WTC11 (cell line): ENCODE results near the gene PFDN2. TPM values are rescaled to one million over a fixed set of nuclear protein-coding genes. Genes with fewer than 3 reads are reported as not detected.
A peak's percentile ranks its signal among the peaks of the same experiment; 100 is the strongest.

Source experiments
- ATAC-seq: fragments of 200-7000 bp; cut with Tn5 transposase; 2 replicates; pipeline ENCODE4 v1.10.0; 2021; ENCODE audit warnings: mild to moderate bottlenecking, moderate library complexity
- CTCF ChIA-PET: fragments of 300-600 bp; sonication (Branson Sonifier 250); formaldehyde crosslinking; loops from one replicate; lab custom pipeline; 2021; ENCODE audit warnings: antibody characterized with exemption; lab: Charles Lee
- POLR2A ChIA-PET: fragments of 350-600 bp; sonication (Branson Sonifier 250); formaldehyde crosslinking; loops from one replicate; lab custom pipeline; 2021; ENCODE audit warnings: antibody characterized with exemption; lab: Charles Lee
- DNase-seq: peaks from one replicate; pipeline ENCODE4 v3.0.0; 2021; ENCODE audit warnings: low spot score
- H3K27ac Mint-ChIP-seq: 2 replicates; pipeline ENCODE4 v1.8.0; 2021; ENCODE audit warnings: mixed read lengths
- H3K27me3 Mint-ChIP-seq: 2 replicates; pipeline ENCODE4 v1.8.0; 2021; ENCODE audit warnings: low read depth, mild to moderate bottlenecking, moderate library complexity, mixed read lengths
- H3K36me3 Mint-ChIP-seq: 2 replicates; pipeline ENCODE4 v1.8.0; 2021; ENCODE audit warnings: mixed read lengths
- H3K4me1 Mint-ChIP-seq: 2 replicates; pipeline ENCODE4 v1.8.0; 2022; ENCODE audit warnings: mixed read lengths
- H3K4me3 Mint-ChIP-seq: 2 replicates; pipeline ENCODE4 v1.8.0; 2021; ENCODE audit warnings: mild to moderate bottlenecking, moderate library complexity, mixed read lengths
- H3K9me3 Mint-ChIP-seq: 2 replicates; pipeline ENCODE4 v1.8.0; 2021; ENCODE audit warnings: mixed read lengths
- FOXK1 ChIP-seq: sonication (generic); formaldehyde crosslinking; IDR thresholded peaks from 2 replicates; pipeline ENCODE4 v1.8.0; 2022; ENCODE audit warnings: mild to moderate bottlenecking, moderate library complexity, missing genetic modification reagents
- GABPB1 ChIP-seq: sonication (generic); formaldehyde crosslinking; IDR thresholded peaks from 2 replicates; pipeline ENCODE4 v1.8.1; 2023; ENCODE audit warnings: mild to moderate bottlenecking, missing genetic modification reagents
- GRHL2 ChIP-seq: fragments of 250-450 bp; sonication (Bioruptor Pico); IDR thresholded peaks from 2 replicates; pipeline ENCODE4 v1.8.0; 2022; ENCODE audit warnings: mild to moderate bottlenecking, moderate library complexity; ENCODE audit not compliant: insufficient replicate concordance, severe bottlenecking
- MXD4 ChIP-seq: fragments of 250-450 bp; sonication (Bioruptor Pico); IDR thresholded peaks from 2 replicates; pipeline ENCODE4 v1.8.0; 2021; ENCODE audit warnings: mild to moderate bottlenecking, moderate library complexity, borderline replicate concordance
- RELA ChIP-seq: sonication (generic); formaldehyde crosslinking; IDR thresholded peaks from 2 replicates; pipeline ENCODE4 v1.8.1; 2022; ENCODE audit warnings: missing genetic modification reagents, mild to moderate bottlenecking, borderline replicate concordance
- SMAD3 ChIP-seq: sonication (generic); formaldehyde crosslinking; IDR thresholded peaks from 2 replicates; pipeline ENCODE4 v1.8.0; 2022; ENCODE audit warnings: missing genetic modification reagents, mild to moderate bottlenecking, borderline replicate concordance
- ZNF138 ChIP-seq: sonication (generic); formaldehyde crosslinking; conservative IDR thresholded peaks from 2 replicates; pipeline ENCODE4 v1.8.1; 2022; ENCODE audit warnings: mild to moderate bottlenecking, moderate library complexity, missing genetic modification reagents
- total RNA-seq: library from RNA; stranded (reverse); gene quantifications from 3 replicates; pipeline ENCODE4 v1.2.3, GENCODE V29; 2021
- TF ChIP-seq, protein P1 (sequence below): sonication (generic); formaldehyde crosslinking; IDR thresholded peaks from 2 replicates; pipeline ENCODE4 v1.8.0; 2022; ENCODE audit warnings: mild to moderate bottlenecking, missing genetic modification reagents
- TF ChIP-seq, protein P2 (sequence below): sonication (generic); formaldehyde crosslinking; conservative IDR thresholded peaks from 2 replicates; pipeline ENCODE4 v1.8.1; 2022; ENCODE audit warnings: mild to moderate bottlenecking, missing genetic modification reagents
- TF ChIP-seq, protein P3 (sequence below): fragments of 250-450 bp; sonication (Bioruptor Pico); IDR thresholded peaks from 2 replicates; pipeline ENCODE4 v1.9.0; 2021; ENCODE audit warnings: mild to moderate bottlenecking, borderline replicate concordance
- TF ChIP-seq, protein P4 (sequence below): fragments of 200-600 bp; IDR thresholded peaks from 2 replicates; pipeline ENCODE4 v1.8.0; 2022; ENCODE audit warnings: antibody characterized with exemption
- TF ChIP-seq, protein P5 (sequence below): fragments of 250-450 bp; sonication (Bioruptor Pico); IDR thresholded peaks from 2 replicates; pipeline ENCODE4 v1.9.0; 2021; ENCODE audit warnings: mild to moderate bottlenecking

Gene PFDN2
- total RNA-seq, 1 experiment from 2014 or later: 92.6 TPM

DNA sequence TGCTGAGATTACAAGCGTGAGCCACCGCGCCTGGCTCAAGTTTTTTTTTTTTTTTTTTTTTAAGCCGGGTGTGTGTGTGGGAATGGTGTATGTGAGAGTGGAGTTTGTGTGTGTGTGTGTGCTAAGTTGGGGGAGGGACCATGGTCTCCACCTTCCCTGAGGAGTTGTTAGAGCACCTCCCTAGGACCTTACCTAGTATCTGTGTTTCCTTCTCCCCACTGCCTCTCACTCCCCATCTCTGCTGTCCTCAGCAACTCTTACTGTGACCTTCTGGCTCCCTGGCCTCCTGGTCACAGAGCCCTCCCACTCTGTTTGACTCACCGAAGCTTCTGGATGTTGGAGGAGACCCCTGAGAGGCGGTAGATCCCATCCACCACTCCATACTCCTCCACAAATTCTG, 58.5 kb downstream of the PFDN2 start:
- Mint-ChIP-seq H3K9me3 (no peaks in the 10 kb centered on the region), H3K36me3 (no peaks in the 10 kb centered on the region), H3K4me1 (peaks cover 15% of the 10 kb centered on the region), H3K27ac (no peak overlapping the region), H3K4me3 (no peak overlapping the region), H3K27me3 (no peaks in the 10 kb centered on the region)
- ATAC-seq (no peak), DNase-seq (no peak)
- ChIA-PET POLR2A (no interaction called here), CTCF (interaction anchor here (0.5 to 2.4 kb wide), 4 partner anchors 13 to 105 kb away, joined by 3 to 8 read pairs (median 4); partner anchors contain the start of gene KLHDC9)
- TF ChIP-seq, protein P1, sequence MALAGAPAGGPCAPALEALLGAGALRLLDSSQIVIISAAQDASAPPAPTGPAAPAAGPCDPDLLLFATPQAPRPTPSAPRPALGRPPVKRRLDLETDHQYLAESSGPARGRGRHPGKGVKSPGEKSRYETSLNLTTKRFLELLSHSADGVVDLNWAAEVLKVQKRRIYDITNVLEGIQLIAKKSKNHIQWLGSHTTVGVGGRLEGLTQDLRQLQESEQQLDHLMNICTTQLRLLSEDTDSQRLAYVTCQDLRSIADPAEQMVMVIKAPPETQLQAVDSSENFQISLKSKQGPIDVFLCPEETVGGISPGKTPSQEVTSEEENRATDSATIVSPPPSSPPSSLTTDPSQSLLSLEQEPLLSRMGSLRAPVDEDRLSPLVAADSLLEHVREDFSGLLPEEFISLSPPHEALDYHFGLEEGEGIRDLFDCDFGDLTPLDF (CRISPR knock-in tag): no peak
- TF ChIP-seq, protein P2, sequence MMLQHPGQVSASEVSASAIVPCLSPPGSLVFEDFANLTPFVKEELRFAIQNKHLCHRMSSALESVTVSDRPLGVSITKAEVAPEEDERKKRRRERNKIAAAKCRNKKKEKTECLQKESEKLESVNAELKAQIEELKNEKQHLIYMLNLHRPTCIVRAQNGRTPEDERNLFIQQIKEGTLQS: no peak
- TF ChIP-seq GABPB1 (CRISPR knock-in tag): no peak
- TF ChIP-seq GRHL2 (CRISPR knock-in tag): no peak
- TF ChIP-seq FOXK1: no peak
- TF ChIP-seq SMAD3 (CRISPR knock-in tag): no peak
- TF ChIP-seq ZNF138 (CRISPR knock-in tag): no peak

DNA sequence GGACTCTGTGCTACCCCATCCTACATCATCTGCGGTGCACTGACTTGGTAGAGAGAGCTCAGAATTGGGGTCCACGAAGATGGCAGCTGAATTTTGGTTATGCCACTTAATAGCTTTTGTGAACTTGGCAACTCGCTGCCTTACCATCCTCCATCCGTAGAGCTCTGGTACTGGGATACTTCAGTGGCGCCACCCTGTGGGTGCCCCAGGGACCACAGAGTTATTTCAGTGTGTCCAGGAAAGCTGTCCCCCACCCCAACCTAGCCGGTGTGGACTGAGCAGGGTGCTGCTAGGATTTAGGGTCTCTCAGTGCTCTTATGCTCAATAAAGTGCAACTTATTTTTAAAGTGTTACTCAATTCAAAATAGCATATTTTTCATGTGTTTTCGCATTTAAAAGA, 63.0 kb downstream of the PFDN2 start:
- ChIA-PET POLR2A (no interaction called here), CTCF (interaction anchor here (0.6 to 1.7 kb wide), 10 partner anchors 10 to 111 kb away, joined by 3 to 15 read pairs (median 4); partner anchors contain the start of genes PPOX, TSTD1 and USF1)
- no peak for TF ChIP-seq RELA (CRISPR knock-in tag)
- TF ChIP-seq, protein P3, sequence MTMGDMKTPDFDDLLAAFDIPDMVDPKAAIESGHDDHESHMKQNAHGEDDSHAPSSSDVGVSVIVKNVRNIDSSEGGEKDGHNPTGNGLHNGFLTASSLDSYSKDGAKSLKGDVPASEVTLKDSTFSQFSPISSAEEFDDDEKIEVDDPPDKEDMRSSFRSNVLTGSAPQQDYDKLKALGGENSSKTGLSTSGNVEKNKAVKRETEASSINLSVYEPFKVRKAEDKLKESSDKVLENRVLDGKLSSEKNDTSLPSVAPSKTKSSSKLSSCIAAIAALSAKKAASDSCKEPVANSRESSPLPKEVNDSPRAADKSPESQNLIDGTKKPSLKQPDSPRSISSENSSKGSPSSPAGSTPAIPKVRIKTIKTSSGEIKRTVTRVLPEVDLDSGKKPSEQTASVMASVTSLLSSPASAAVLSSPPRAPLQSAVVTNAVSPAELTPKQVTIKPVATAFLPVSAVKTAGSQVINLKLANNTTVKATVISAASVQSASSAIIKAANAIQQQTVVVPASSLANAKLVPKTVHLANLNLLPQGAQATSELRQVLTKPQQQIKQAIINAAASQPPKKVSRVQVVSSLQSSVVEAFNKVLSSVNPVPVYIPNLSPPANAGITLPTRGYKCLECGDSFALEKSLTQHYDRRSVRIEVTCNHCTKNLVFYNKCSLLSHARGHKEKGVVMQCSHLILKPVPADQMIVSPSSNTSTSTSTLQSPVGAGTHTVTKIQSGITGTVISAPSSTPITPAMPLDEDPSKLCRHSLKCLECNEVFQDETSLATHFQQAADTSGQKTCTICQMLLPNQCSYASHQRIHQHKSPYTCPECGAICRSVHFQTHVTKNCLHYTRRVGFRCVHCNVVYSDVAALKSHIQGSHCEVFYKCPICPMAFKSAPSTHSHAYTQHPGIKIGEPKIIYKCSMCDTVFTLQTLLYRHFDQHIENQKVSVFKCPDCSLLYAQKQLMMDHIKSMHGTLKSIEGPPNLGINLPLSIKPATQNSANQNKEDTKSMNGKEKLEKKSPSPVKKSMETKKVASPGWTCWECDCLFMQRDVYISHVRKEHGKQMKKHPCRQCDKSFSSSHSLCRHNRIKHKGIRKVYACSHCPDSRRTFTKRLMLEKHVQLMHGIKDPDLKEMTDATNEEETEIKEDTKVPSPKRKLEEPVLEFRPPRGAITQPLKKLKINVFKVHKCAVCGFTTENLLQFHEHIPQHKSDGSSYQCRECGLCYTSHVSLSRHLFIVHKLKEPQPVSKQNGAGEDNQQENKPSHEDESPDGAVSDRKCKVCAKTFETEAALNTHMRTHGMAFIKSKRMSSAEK: no peak
- TF ChIP-seq, protein P4, sequence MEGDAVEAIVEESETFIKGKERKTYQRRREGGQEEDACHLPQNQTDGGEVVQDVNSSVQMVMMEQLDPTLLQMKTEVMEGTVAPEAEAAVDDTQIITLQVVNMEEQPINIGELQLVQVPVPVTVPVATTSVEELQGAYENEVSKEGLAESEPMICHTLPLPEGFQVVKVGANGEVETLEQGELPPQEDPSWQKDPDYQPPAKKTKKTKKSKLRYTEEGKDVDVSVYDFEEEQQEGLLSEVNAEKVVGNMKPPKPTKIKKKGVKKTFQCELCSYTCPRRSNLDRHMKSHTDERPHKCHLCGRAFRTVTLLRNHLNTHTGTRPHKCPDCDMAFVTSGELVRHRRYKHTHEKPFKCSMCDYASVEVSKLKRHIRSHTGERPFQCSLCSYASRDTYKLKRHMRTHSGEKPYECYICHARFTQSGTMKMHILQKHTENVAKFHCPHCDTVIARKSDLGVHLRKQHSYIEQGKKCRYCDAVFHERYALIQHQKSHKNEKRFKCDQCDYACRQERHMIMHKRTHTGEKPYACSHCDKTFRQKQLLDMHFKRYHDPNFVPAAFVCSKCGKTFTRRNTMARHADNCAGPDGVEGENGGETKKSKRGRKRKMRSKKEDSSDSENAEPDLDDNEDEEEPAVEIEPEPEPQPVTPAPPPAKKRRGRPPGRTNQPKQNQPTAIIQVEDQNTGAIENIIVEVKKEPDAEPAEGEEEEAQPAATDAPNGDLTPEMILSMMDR: 0 out of 2 replicates have a peak, but pooled peaks have one; percentile 17
- no peaks in the 10 kb centered on the region for H3K9me3 Mint-ChIP-seq
- DNase-seq (no peak), ATAC-seq (no peak)
- H3K36me3 Mint-ChIP-seq: no peaks in the 10 kb centered on the region
- H3K27ac Mint-ChIP-seq: no peak overlapping the region
- H3K27me3 Mint-ChIP-seq: peaks cover 10% of the 10 kb centered on the region
- no peak overlapping the region for H3K4me3 Mint-ChIP-seq
- H3K4me1 Mint-ChIP-seq: no peaks in the 10 kb centered on the region

DNA sequence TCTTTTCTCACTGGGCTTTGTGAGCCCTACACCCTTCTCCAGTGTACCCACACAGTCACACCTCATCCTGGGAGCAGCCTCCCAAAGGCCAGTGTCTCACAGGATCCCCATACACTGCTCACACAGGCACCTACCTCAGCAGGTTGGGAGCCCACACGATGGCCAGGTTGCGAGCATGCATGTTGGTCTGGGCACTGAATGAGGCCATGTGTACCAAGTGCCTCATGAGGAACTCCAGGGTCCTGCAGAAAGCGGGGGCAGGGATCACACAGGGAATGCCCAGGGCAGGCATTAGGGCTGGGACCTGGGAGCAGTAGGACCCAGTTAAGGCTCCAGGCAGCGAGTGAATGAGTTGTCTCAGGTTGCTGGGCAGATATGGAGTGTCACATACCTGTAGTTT, 63.6 kb downstream of the PFDN2 start:
- no peaks in the 10 kb centered on the region for H3K9me3 Mint-ChIP-seq
- H3K4me3 Mint-ChIP-seq: no peak overlapping the region
- peak; percentile 37; the same call in 1 of the 2 replicates for ATAC-seq
- DNase-seq: no peak
- TF ChIP-seq MXD4 (CRISPR knock-in tag) (no peak), SMAD3 (CRISPR knock-in tag) (no peak)
- TF ChIP-seq, protein P5, sequence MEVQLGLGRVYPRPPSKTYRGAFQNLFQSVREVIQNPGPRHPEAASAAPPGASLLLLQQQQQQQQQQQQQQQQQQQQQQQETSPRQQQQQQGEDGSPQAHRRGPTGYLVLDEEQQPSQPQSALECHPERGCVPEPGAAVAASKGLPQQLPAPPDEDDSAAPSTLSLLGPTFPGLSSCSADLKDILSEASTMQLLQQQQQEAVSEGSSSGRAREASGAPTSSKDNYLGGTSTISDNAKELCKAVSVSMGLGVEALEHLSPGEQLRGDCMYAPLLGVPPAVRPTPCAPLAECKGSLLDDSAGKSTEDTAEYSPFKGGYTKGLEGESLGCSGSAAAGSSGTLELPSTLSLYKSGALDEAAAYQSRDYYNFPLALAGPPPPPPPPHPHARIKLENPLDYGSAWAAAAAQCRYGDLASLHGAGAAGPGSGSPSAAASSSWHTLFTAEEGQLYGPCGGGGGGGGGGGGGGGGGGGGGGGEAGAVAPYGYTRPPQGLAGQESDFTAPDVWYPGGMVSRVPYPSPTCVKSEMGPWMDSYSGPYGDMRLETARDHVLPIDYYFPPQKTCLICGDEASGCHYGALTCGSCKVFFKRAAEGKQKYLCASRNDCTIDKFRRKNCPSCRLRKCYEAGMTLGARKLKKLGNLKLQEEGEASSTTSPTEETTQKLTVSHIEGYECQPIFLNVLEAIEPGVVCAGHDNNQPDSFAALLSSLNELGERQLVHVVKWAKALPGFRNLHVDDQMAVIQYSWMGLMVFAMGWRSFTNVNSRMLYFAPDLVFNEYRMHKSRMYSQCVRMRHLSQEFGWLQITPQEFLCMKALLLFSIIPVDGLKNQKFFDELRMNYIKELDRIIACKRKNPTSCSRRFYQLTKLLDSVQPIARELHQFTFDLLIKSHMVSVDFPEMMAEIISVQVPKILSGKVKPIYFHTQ (CRISPR knock-in tag): no peak
- H3K4me1 Mint-ChIP-seq: no peaks in the 10 kb centered on the region
- H3K27me3 Mint-ChIP-seq: peaks cover 16% of the 10 kb centered on the region
- H3K36me3 Mint-ChIP-seq: no peaks in the 10 kb centered on the region
- no peak overlapping the region for H3K27ac Mint-ChIP-seq
- CTCF ChIA-PET: interaction anchor here (1.0 to 1.7 kb wide), 9 partner anchors 9 to 111 kb away, joined by 3 to 15 read pairs (median 4); partner anchors contain the start of genes PPOX, TSTD1 and USF1
- POLR2A ChIA-PET: no interaction called here
